HL-60 (cell line): ENCODE results near the gene LITAFD.
"Not testable (repeated sequence)": the region's sequence is repeated elsewhere in the genome, so short reads cannot be mapped to it uniquely, and the experiment has no call there.

Experiments
- DNase-seq, 2 experiments: peaks; one replicate each; pipeline ENCODE4 v3.0.0-alpha.2; 2010 to 2020; ENCODE audit warnings: low read depth in 1 of 2, low spot score in 1 of 2
- H3K27ac ChIP-seq: fragments of 250-450 bp; sonication (Bioruptor Pico); replicated peaks from 2 replicates; pipeline ENCODE4 v1.5.1; 2020; ENCODE audit warnings: mild to moderate bottlenecking, moderate library complexity
- H3K27me3 ChIP-seq: fragments of 250-450 bp; sonication (Bioruptor Pico); 2 replicates; pipeline ENCODE4 v1.5.1; 2021; ENCODE audit warnings: mild to moderate bottlenecking, moderate library complexity; ENCODE audit not compliant: insufficient read depth, poor library complexity, severe bottlenecking
- H3K4me3 ChIP-seq: replicated peaks from 2 replicates; pipeline ENCODE4 v1.5.1; 2011; ENCODE audit warnings: mild to moderate bottlenecking, control low read depth, low read length; ENCODE audit not compliant: insufficient read depth
- CTCF ChIP-seq: IDR thresholded peaks from one replicate; pipeline ENCODE4 v1.5.1; 2011; ENCODE audit warnings: low read length, control low read depth, inconsistent platforms; ENCODE audit not compliant: insufficient read depth
- GABPA ChIP-seq: IDR thresholded peaks from 2 replicates; pipeline ENCODE4 v1.6.1; 2012; ENCODE audit warnings: low read depth
- POLR2AphosphoS5 ChIP-seq: IDR thresholded peaks from 2 replicates; pipeline ENCODE4 v1.6.1; 2012; ENCODE audit warnings: low read depth
- REST ChIP-seq: IDR thresholded peaks from 2 replicates; pipeline ENCODE4 v1.6.1; 2012; ENCODE audit warnings: low read depth; ENCODE audit not compliant: insufficient replicate concordance
- SPI1 ChIP-seq: IDR thresholded peaks from 2 replicates; pipeline ENCODE4 v1.6.1; 2012; ENCODE audit warnings: low read depth, mild to moderate bottlenecking, borderline replicate concordance

LITAFD gene

GRCh38 chr16:8872967-8873865, 8.9 kb upstream of the LITAFD start:
- H3K27me3 ChIP-seq = no peaks in the 10 kb centered on the region
- TF ChIP-seq REST = no peak
- TF ChIP-seq CTCF = no peak
- no peak for TF ChIP-seq SPI1
- TF ChIP-seq POLR2AphosphoS5 = no peak
- no peak for TF ChIP-seq GABPA

GRCh38 chr16:8873866-8874195, 8.3 kb upstream of the LITAFD start:
- DNase-seq, H3K27me3 ChIP-seq, H3K27ac ChIP-seq, H3K4me3 ChIP-seq: not testable (repeated sequence)

More at GRCh38 chr16:8872967-8873865, 8.9 kb upstream of the LITAFD start:
- no peak for DNase-seq
- H3K27ac ChIP-seq = no peak overlapping the region
- no peak overlapping the region for H3K4me3 ChIP-seq

GRCh38 chr16:8874388-8874787, 7.8 kb upstream of the LITAFD start:
- Histone ChIP-seq H3K4me3 (no peak overlapping the region), H3K27me3 (no peaks in the 10 kb centered on the region), H3K27ac (no peak overlapping the region)
- TF ChIP-seq GABPA = no peak
- DNase-seq = no peak

- not testable (repeated sequence) for DNase-seq, H3K4me3 ChIP-seq, H3K27me3 ChIP-seq, H3K27ac ChIP-seq
Observed at GRCh38 chr16:8875317-8875716, 6.8 kb upstream of the LITAFD start.

- H3K27ac ChIP-seq = no peak overlapping the region
- no peak overlapping the region for H3K4me3 ChIP-seq
Observed at GRCh38 chr16:8877894-8878522, 4.1 kb upstream of the LITAFD start.

More at GRCh38 chr16:8877894-8878522, 4.1 kb upstream of the LITAFD start:
- H3K27me3 ChIP-seq = no peaks in the 10 kb centered on the region
- TF ChIP-seq CTCF (no peak), SPI1 (no peak), GABPA (no peak), REST (no peak), POLR2AphosphoS5 (no peak)
- DNase-seq = no peak
